HepG2 (cell line): ENCODE results near the gene DAZL. TPM values are rescaled to one million over a fixed set of nuclear protein-coding genes. Genes with fewer than 3 reads are reported as not detected.

ENCODE experiments used
- ATAC-seq: fragments of 200-7000 bp; cut with Tn5 transposase; 3 replicates; pipeline ENCODE4 v1.9.1; 2020; ENCODE audit warnings: mild to moderate bottlenecking, moderate library complexity
- BruUV-seq: library from RNA; stranded (reverse); fragments of 400-500 nt; replicated peaks from 2 replicates; lab custom pipeline; 2021; lab: Mats Ljungman, UMichigan
- CTCF ChIA-PET: fragments of 300-600 bp; formaldehyde crosslinking; extraction: SDS; loops from one replicate; lab custom pipeline; 2021; ENCODE audit warnings: low total read pairs, inconsistent platforms, low intra/inter-chr PET ratio; lab: Yijun Ruan, JAX
- POLR2A ChIA-PET: fragments of 350-600 bp; sonication (Branson Sonifier 250); formaldehyde crosslinking; loops from one replicate; lab custom pipeline; 2020; ENCODE audit warnings: antibody characterized with exemption, inconsistent platforms; lab: Yijun Ruan, JAX
- DNase-seq: peaks from one replicate; pipeline ENCODE4 v3.0.0-alpha.2; 2015; ENCODE audit warnings: low spot score
- FAIRE-seq: peaks from 3 replicates; lab custom pipeline; 2011; peaks lifted over from hg19 to GRCh38; lab: Jason Lieb, UNC
- H2AFZ ChIP-seq: one replicate; pipeline ENCODE4 v1.6.1; 2011; ENCODE audit warnings: low read length, inconsistent platforms
- H3K27ac ChIP-seq: fragments of 300-600 bp; 3 replicates; pipeline ENCODE4 v1.8.0; 2011; ENCODE audit warnings: mixed run types, mild to moderate bottlenecking, mixed read lengths, low read length, inconsistent platforms; ENCODE audit not compliant: insufficient read depth; ENCODE audit errors: extremely low read length
- H3K27me3 ChIP-seq, 2 experiments: fragments of 200-600 bp in 1 of 2; 2 replicates in 1 of 2; 3 replicates in 1 of 2; pipeline versions ENCODE4 v1.6.0 to v1.8.0; 2011; ENCODE audit warnings: low read length in 2 of 2, mild to moderate bottlenecking in 2 of 2, moderate library complexity in 2 of 2, inconsistent platforms in 1 of 2; ENCODE audit not compliant: insufficient read depth in 2 of 2, control insufficient read depth in 1 of 2
- H3K36me3 ChIP-seq, 2 experiments: fragments of 200-600 bp in 1 of 2; replicated peaks in 1 of 2; 2 replicates in 1 of 2; 3 replicates in 1 of 2; pipeline versions ENCODE4 v1.5.1 to v1.8.0; 2011; ENCODE audit warnings: low read length in 2 of 2, inconsistent platforms in 1 of 2; ENCODE audit not compliant: insufficient read depth in 2 of 2, control insufficient read depth in 1 of 2
- H3K4me1 ChIP-seq: 2 replicates; pipeline ENCODE4 v1.5.1; 2012; ENCODE audit warnings: low read length, inconsistent platforms; ENCODE audit not compliant: insufficient read depth
- H3K4me2 ChIP-seq: 2 replicates; pipeline ENCODE4 v1.6.0; 2011; ENCODE audit warnings: low read depth, low read length, inconsistent platforms
- H3K4me3 ChIP-seq, 3 experiments: fragments of 200-600 bp in 1 of 3; sonication (generic), shearing (Covaris generic) in 1 of 3; replicated peaks in 1 of 3; 2 replicates each; pipeline ENCODE4 v1.5.1; 2011 to 2016; ENCODE audit warnings: low read length in 3 of 3, inconsistent platforms in 2 of 3, low read depth in 2 of 3, mild to moderate bottlenecking in 2 of 3, control low read depth in 1 of 3, mixed read lengths in 1 of 3; ENCODE audit not compliant: insufficient read depth in 1 of 3
- H3K79me2 ChIP-seq: one replicate; pipeline ENCODE4 v1.6.1; 2011; ENCODE audit warnings: low read length, inconsistent platforms; ENCODE audit not compliant: insufficient read depth
- H3K9ac ChIP-seq: 2 replicates; pipeline ENCODE4 v1.6.0; 2011; ENCODE audit warnings: mild to moderate bottlenecking, low read depth, low read length, inconsistent platforms; ENCODE audit not compliant: insufficient read depth
- H3K9me3 ChIP-seq: 2 replicates; pipeline ENCODE4 v1.5.1; 2012; ENCODE audit warnings: mild to moderate bottlenecking, low read length
- H4K20me1 ChIP-seq: 2 replicates; pipeline ENCODE4 v1.6.0; 2011; ENCODE audit warnings: inconsistent platforms, mild to moderate bottlenecking, low read length, moderate library complexity; ENCODE audit not compliant: insufficient read depth
- DPF2 ChIP-seq: sonication (generic); formaldehyde crosslinking; IDR thresholded peaks from 2 replicates; pipeline ENCODE4 v1.4.0; 2020; ENCODE audit warnings: mild to moderate bottlenecking, low read depth, missing genetic modification reagents, borderline replicate concordance
- FOXA3 ChIP-seq: IDR thresholded peaks from 2 replicates; pipeline ENCODE4 v1.6.1; 2016; ENCODE audit warnings: missing genetic modification reagents, missing compliant biosample characterization
- JUN ChIP-seq: sonication (generic); formaldehyde crosslinking; IDR thresholded peaks from 2 replicates; pipeline ENCODE4 v1.4.0; 2020; ENCODE audit warnings: mild to moderate bottlenecking, missing genetic modification reagents
- NAIF1 ChIP-seq: sonication (generic); formaldehyde crosslinking; IDR thresholded peaks from 2 replicates; pipeline ENCODE4 v1.5.0; 2020; ENCODE audit warnings: mild to moderate bottlenecking, missing genetic modification reagents, borderline replicate concordance
- NFE2 ChIP-seq: sonication (generic); formaldehyde crosslinking; IDR thresholded peaks from 2 replicates; pipeline ENCODE4 v1.4.0; 2020; ENCODE audit warnings: missing genetic modification reagents
- TAF1 ChIP-seq: sonication (generic); formaldehyde crosslinking; IDR thresholded peaks from 2 replicates; pipeline ENCODE4 v1.4.0; 2020; ENCODE audit warnings: missing genetic modification reagents
- TBP ChIP-seq: sonication (generic); formaldehyde crosslinking; IDR thresholded peaks from 2 replicates; pipeline ENCODE4 v1.5.0; 2020; ENCODE audit warnings: missing genetic modification reagents
- ZMYM4 ChIP-seq: sonication (generic); formaldehyde crosslinking; IDR thresholded peaks from 2 replicates; pipeline ENCODE4 v1.8.1; 2023; ENCODE audit warnings: mild to moderate bottlenecking, missing genetic modification reagents
- ZNF331 ChIP-seq: sonication (generic); formaldehyde crosslinking; IDR thresholded peaks from 2 replicates; pipeline ENCODE4 v1.4.0; 2020; ENCODE audit warnings: missing genetic modification reagents
- ZNF567 ChIP-seq: sonication (generic); formaldehyde crosslinking; IDR thresholded peaks from 2 replicates; pipeline ENCODE4 v1.8.1; 2023; ENCODE audit warnings: mild to moderate bottlenecking, missing genetic modification reagents, borderline replicate concordance
- WGBS: methylation state at CpG from one replicate; pipeline ENCODE4 v1.1.6; 2017; ENCODE audit warnings: low lambda C conversion rate; 5-methylcytosine and 5-hydroxymethylcytosine counted together
- in situ Hi-C: cut with HindIII; loops from 2 replicates; pipeline ENCODE4 v1.10.0; 2017; ENCODE audit warnings: low pct_unique_long_range_greater_than_20kb; ENCODE audit not compliant: extremely low pct_ligation_motif_present
- intact Hi-C: fragments of 100-400 bp; cut with micrococcal nuclease; formaldehyde crosslinking; loops from one replicate; pipeline ENCODE4 v1.10.0; 2022; ENCODE audit not compliant: unreplicated experiment
- polyA plus RNA-seq, 8 experiments: library from polyadenylated mRNA; depleted of rRNA in 3 of 8; stranded (reverse) in 7 of 8; unstranded in 1 of 8; fragments of >200 nt; fragmentation: Illumina TruSeq in 4 of 8; extraction: Trizol in 4 of 8; gene quantifications; 2 replicates each; pipeline versions ENCODE4 v1.2.1 to v1.2.3, GENCODE V29; 2011 to 2016; ENCODE audit warnings: low read depth in 4 of 8, missing spikeins in 1 of 8, mixed read lengths in 1 of 8; ENCODE audit not compliant: insufficient read depth in 1 of 8
- total RNA-seq, 5 experiments: library from RNA; depleted of rRNA; stranded (reverse); fragments of >200 nt; fragmentation: Illumina TruSeq; extraction: Trizol; gene quantifications; 2 replicates each; pipeline ENCODE4 v1.2.3, GENCODE V29; 2016; ENCODE audit warnings: low read depth in 1 of 5
- TF ChIP-seq, protein P1 (sequence below): sonication (generic); formaldehyde crosslinking; IDR thresholded peaks from 2 replicates; pipeline ENCODE4 v1.4.0; 2020; ENCODE audit warnings: missing genetic modification reagents

Gene DAZL
- total and polyA plus RNA-seq, 2 of the 13 experiments (the other 11 are each of a cell fraction or from before 2014, with no cell fraction given): not detected

DNA sequence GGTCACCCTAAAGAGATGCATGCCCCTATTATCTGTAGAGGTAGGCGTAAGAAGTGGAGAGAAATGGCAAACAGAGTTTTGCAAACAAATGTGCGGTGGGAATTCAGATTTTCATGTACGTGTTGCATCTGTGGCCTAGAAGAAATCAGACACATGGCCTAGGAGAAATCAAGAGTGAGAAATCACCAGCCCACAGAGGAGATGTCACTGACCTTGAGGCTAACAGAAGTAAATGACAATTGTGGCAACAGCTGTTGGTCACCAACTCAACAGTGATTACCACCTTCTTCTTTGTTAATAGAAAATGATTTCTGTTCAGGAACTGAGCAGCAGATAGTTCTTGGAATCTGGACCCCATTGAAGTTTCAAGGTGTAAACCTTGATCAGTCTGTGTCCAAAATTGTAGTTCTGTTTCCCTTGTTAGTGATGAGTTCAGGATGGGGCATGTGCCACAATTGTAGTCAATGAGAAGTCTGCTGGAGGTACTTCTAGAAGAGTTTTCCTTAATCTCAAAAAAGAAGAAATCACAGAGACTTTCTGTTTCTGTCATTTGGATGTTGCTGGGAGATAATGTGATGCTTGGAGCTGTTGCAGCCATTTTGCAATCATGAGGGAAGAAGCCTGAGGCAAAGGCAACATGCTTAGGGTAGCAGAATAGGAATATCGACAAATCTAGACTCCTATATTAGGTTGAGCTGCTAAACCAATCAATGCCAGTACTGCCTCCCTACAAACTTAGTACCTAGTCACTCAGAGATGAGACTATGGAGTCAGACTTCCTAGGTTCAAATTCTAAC, 57.5 kb downstream of the DAZL start (continued):
- no peak for TF ChIP-seq TAF1 (CRISPR knock-in tag)
- TF ChIP-seq TBP: no peak
- TF ChIP-seq NAIF1 (CRISPR knock-in tag): no peak
- TF ChIP-seq NFE2: no peak

DNA sequence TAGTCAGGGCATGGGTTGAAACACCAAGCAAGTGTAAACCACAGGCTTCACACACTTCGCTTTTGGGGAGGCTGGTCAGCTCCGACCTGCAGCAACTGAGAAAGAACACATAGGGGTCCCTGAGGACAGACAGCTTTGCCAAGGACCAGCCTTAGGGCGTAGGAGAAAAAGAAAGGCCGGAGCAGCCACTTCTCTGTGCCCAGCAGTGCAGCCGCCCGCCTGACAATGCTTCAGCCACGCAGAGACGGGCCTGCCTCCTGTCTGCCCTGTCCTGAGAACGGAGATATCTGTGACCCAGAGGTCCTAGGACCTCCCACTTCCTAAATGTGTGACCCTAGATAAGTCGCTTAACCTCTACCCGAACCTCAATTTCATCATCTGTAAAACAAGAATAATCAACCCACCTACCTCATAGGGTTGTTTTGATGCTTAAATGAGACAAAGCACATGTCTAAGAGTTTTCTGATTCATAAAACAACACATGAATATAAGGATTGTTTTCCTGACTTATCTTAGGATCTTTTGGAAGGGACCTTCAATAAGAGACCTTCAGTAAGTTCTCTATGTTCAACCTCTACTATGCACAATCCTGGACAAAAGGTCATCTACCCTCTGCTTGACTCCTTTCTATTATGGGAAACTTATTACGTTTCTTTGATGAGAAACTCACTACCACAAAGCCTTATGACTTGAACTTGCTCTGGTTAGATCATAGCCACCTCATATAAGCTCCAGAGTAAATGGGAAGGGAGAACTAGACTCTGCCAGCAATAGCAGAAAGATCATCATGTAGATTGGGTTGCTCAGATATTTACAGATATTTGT, 58.8 kb downstream of the DAZL start:
- no peaks in the 10 kb centered on the region for H3K36me3 ChIP-seq
- no peaks in the 10 kb centered on the region for H3K9me3 ChIP-seq
- H3K27ac ChIP-seq: no peak overlapping the region
- intact Hi-C loops: no loop called here
- H4K20me1 ChIP-seq: no peaks in the 10 kb centered on the region
- FAIRE-seq (no peak), DNase-seq (no peak), ATAC-seq (no peak)
- in situ Hi-C loops: loop anchor here (25.0 kb wide), 1 partner anchor 509 kb away; no protein-coding TSS in a partner anchor
- whole genome bisulfite sequencing: 36% methylated on average over 12 of the region's 12 CpGs
- H3K79me2 ChIP-seq: no peaks in the 10 kb centered on the region
- no peak overlapping the region for H2AFZ ChIP-seq
- H3K4me2 ChIP-seq: no peak overlapping the region
- no TSS peak for BruUV-seq
- H3K9ac ChIP-seq: no peak overlapping the region
- ChIA-PET POLR2A (no interaction called here), CTCF (interaction anchor here (1.8 kb wide), 1 partner anchor 256 kb away, joined by 4 read pairs; no protein-coding TSS in a partner anchor)
- H3K4me3 ChIP-seq: no peak overlapping the region
- no peaks in the 10 kb centered on the region for H3K4me1 ChIP-seq
- H3K27me3 ChIP-seq: peaks cover 0 to 39% of the 10 kb centered on the region in 2 experiments; a peak in 3 of 5 replicates
- TF ChIP-seq ZNF331 (no peak), JUN (CRISPR knock-in tag) (no peak), FOXA3 (no peak), ZMYM4 (CRISPR knock-in tag) (no peak), DPF2 (no peak), ZNF567 (CRISPR knock-in tag) (no peak)
- TF ChIP-seq, protein P1, sequence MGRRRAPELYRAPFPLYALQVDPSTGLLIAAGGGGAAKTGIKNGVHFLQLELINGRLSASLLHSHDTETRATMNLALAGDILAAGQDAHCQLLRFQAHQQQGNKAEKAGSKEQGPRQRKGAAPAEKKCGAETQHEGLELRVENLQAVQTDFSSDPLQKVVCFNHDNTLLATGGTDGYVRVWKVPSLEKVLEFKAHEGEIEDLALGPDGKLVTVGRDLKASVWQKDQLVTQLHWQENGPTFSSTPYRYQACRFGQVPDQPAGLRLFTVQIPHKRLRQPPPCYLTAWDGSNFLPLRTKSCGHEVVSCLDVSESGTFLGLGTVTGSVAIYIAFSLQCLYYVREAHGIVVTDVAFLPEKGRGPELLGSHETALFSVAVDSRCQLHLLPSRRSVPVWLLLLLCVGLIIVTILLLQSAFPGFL: no peak
- TF ChIP-seq, all 625 proteins: peak for 0
